H1 (cell line): ENCODE measurements around the gene TIAM2. TPM values are rescaled to one million over a fixed set of nuclear protein-coding genes. Genes with fewer than 3 reads are reported as not detected.

Experiments used
- CTCF ChIA-PET: fragments of 300-600 bp; sonication (Branson Sonifier 250); formaldehyde crosslinking; loops from one replicate; lab custom pipeline; 2021; ENCODE audit not compliant: partially characterized antibody; lab: Charles Lee
- POLR2A ChIA-PET: fragments of 300-600 bp; sonication (Branson Sonifier 250); formaldehyde crosslinking; loops from one replicate; lab custom pipeline; 2021; ENCODE audit warnings: inconsistent platforms; ENCODE audit not compliant: partially characterized antibody; lab: Charles Lee
- DNase-seq, 2 experiments: peaks; one replicate each; pipeline versions ENCODE4 v3.0.0 to v3.0.0-alpha.2; 2010 to 2022; ENCODE audit warnings: low spot score in 2 of 2, low read depth in 1 of 2, mixed read lengths in 1 of 2
- FAIRE-seq: peaks from 2 replicates; lab custom pipeline; 2011; peaks lifted over from hg19 to GRCh38; lab: Jason Lieb, UNC
- H2AFZ ChIP-seq: 2 replicates; pipeline ENCODE4 v1.8.1; 2012; ENCODE audit warnings: low read length, inconsistent platforms
- H2AK5ac ChIP-seq: 2 replicates; pipeline ENCODE4 v1.6.1; 2013; ENCODE audit warnings: low read depth, low read length
- H2BK120ac ChIP-seq: replicated peaks from 2 replicates; pipeline ENCODE3; 2013; ENCODE audit warnings: low read depth, low read length, inconsistent platforms
- H2BK12ac ChIP-seq: 2 replicates; pipeline ENCODE4 v1.6.1; 2013; ENCODE audit warnings: low read depth, low read length
- H2BK15ac ChIP-seq: 2 replicates; pipeline ENCODE4 v1.6.1; 2013; ENCODE audit warnings: low read length
- H2BK20ac ChIP-seq: 2 replicates; pipeline ENCODE4 v1.6.1; 2013; ENCODE audit warnings: low read length
- H2BK5ac ChIP-seq: 2 replicates; pipeline ENCODE4 v1.6.1; 2013; ENCODE audit warnings: low read depth, low read length
- H3K14ac ChIP-seq: 2 replicates; pipeline ENCODE4 v1.6.1; 2013; ENCODE audit warnings: inconsistent platforms; ENCODE audit not compliant: insufficient read length
- H3K18ac ChIP-seq: 2 replicates; pipeline ENCODE4 v1.6.1; 2013; ENCODE audit warnings: low read length; ENCODE audit errors: extremely low read depth
- H3K23ac ChIP-seq: 2 replicates; pipeline ENCODE4 v1.6.1; 2013; ENCODE audit warnings: inconsistent platforms; ENCODE audit not compliant: insufficient read length
- H3K23me2 ChIP-seq: 2 replicates; pipeline ENCODE4 v1.6.1; 2013; ENCODE audit warnings: low read depth, low read length
- H3K27ac ChIP-seq: 2 replicates; pipeline ENCODE4 v1.6.1; 2011; ENCODE audit warnings: low read depth, low read length, inconsistent platforms
- H3K27me3 ChIP-seq, 4 experiments: replicated peaks in 1 of 4; 1 replicate in 1 of 4; 2 replicates in 3 of 4; pipeline versions ENCODE4 v1.6.1 to v1.8.1; 2011 to 2013; ENCODE audit warnings: low read length in 3 of 4, mild to moderate bottlenecking in 3 of 4, inconsistent platforms in 2 of 4, mixed read lengths in 2 of 4, moderate library complexity in 1 of 4; ENCODE audit not compliant: control insufficient read depth in 3 of 4, insufficient read depth in 3 of 4; ENCODE audit errors: extremely low read depth in 1 of 4
- H3K36me3 ChIP-seq, 4 experiments: 2 replicates each; pipeline versions ENCODE4 v1.6.1 to v1.8.1; 2011 to 2013; ENCODE audit warnings: mild to moderate bottlenecking in 4 of 4, low read length in 3 of 4, moderate library complexity in 2 of 4, control low read depth in 1 of 4, inconsistent platforms in 1 of 4; ENCODE audit not compliant: insufficient read depth in 4 of 4, control insufficient read depth in 2 of 4
- H3K4ac ChIP-seq: replicated peaks from 2 replicates; pipeline ENCODE3; 2013; ENCODE audit warnings: low read length, low read depth, mixed read lengths, inconsistent platforms; ENCODE audit not compliant: insufficient read length
- H3K4me1 ChIP-seq, 4 experiments: replicated peaks in 1 of 4; 1 replicate in 1 of 4; 2 replicates in 3 of 4; pipeline versions ENCODE4 v1.6.1 to v1.8.1; 2011 to 2013; ENCODE audit warnings: low read length in 3 of 4, inconsistent platforms in 2 of 4, mixed read lengths in 1 of 4; ENCODE audit not compliant: insufficient read depth in 4 of 4, control insufficient read depth in 3 of 4
- H3K4me2 ChIP-seq, 2 experiments: 2 replicates each; pipeline versions ENCODE4 v1.6.1 to v1.8.1; 2011 to 2013; ENCODE audit warnings: low read depth in 2 of 2, low read length in 2 of 2, control low read depth in 1 of 2, inconsistent platforms in 1 of 2, mild to moderate bottlenecking in 1 of 2; ENCODE audit not compliant: insufficient read depth in 1 of 2
- H3K4me3 ChIP-seq, 4 experiments: fragments of 200-600, 300-600 bp in 1 of 4; sonication (generic), shearing (Covaris generic), sonication (Bioruptor Twin) in 1 of 4; 2 replicates each; pipeline versions ENCODE4 v1.5.1 to v1.8.1; 2011 to 2016; ENCODE audit warnings: low read length in 4 of 4, low read depth in 3 of 4, control low read depth in 2 of 4, inconsistent platforms in 2 of 4, mild to moderate bottlenecking in 2 of 4, mixed read lengths in 1 of 4, moderate library complexity in 1 of 4; ENCODE audit not compliant: insufficient read depth in 2 of 4; ENCODE audit errors: extremely low read depth in 1 of 4
- H3K56ac ChIP-seq: replicated peaks from 2 replicates; pipeline ENCODE3; 2013; ENCODE audit warnings: low read depth, mild to moderate bottlenecking, mixed read lengths, low read length, inconsistent platforms; ENCODE audit not compliant: insufficient read length
- H3K79me1 ChIP-seq: 2 replicates; pipeline ENCODE4 v1.6.1; 2013; ENCODE audit warnings: low read depth, low read length, control low read depth
- H3K79me2 ChIP-seq, 2 experiments: 2 replicates each; pipeline versions ENCODE4 v1.6.1 to v1.8.1; 2012 to 2013; ENCODE audit warnings: low read length in 2 of 2, mild to moderate bottlenecking in 2 of 2, inconsistent platforms in 1 of 2; ENCODE audit not compliant: insufficient read depth in 2 of 2, control insufficient read depth in 1 of 2
- H3K9ac ChIP-seq, 4 experiments: replicated peaks in 1 of 4; 1 replicate in 1 of 4; 2 replicates in 3 of 4; pipeline versions ENCODE4 v1.6.1 to v1.8.1; 2011 to 2013; ENCODE audit warnings: low read depth in 3 of 4, low read length in 3 of 4, control low read depth in 2 of 4, mild to moderate bottlenecking in 2 of 4, moderate library complexity in 2 of 4, inconsistent platforms in 1 of 4; ENCODE audit errors: extremely low read depth in 1 of 4
- H3K9me3 ChIP-seq, 2 experiments: 2 replicates each; pipeline versions ENCODE4 v1.6.1 to v1.8.1; 2012 to 2013; ENCODE audit warnings: mild to moderate bottlenecking in 2 of 2, moderate library complexity in 2 of 2, control low read depth in 1 of 2, inconsistent platforms in 1 of 2, low read depth in 1 of 2, low read length in 1 of 2, mixed read lengths in 1 of 2; ENCODE audit not compliant: insufficient read depth in 2 of 2
- H4K20me1 ChIP-seq, 2 experiments: replicated peaks in 1 of 2; 2 replicates each; pipeline versions ENCODE3 to v1.8.1; 2011 to 2013; ENCODE audit warnings: inconsistent platforms in 2 of 2, low read length in 2 of 2, mild to moderate bottlenecking in 1 of 2; ENCODE audit not compliant: insufficient read depth in 2 of 2, control insufficient read depth in 1 of 2
- H4K5ac ChIP-seq: 2 replicates; pipeline ENCODE4 v1.6.1; 2013; ENCODE audit warnings: low read length, low read depth, mixed read lengths, inconsistent platforms; ENCODE audit not compliant: insufficient read length
- H4K8ac ChIP-seq: 2 replicates; pipeline ENCODE4 v1.8.0; 2013; ENCODE audit warnings: mild to moderate bottlenecking, moderate library complexity, low read length, inconsistent platforms; ENCODE audit not compliant: insufficient read depth; ENCODE audit errors: extremely low read depth
- H4K91ac ChIP-seq: replicated peaks from 2 replicates; pipeline ENCODE3; 2013; ENCODE audit warnings: low read length, mixed read lengths, inconsistent platforms; ENCODE audit not compliant: insufficient read length
- EP300 ChIP-seq, 2 experiments: IDR thresholded peaks; 1 replicate in 1 of 2; 2 replicates in 1 of 2; pipeline ENCODE4 v1.6.1; 2011 to 2012; ENCODE audit warnings: low read depth in 2 of 2, low read length in 2 of 2, mild to moderate bottlenecking in 2 of 2, borderline replicate concordance in 1 of 2, inconsistent platforms in 1 of 2, moderate library complexity in 1 of 2
- MAFK ChIP-seq: IDR thresholded peaks from 2 replicates; pipeline ENCODE4 v1.6.1; 2012; ENCODE audit warnings: low read depth, mild to moderate bottlenecking, improper control_type of control experiment, low read length
- PHF8 ChIP-seq: fragments of 200-600 bp; sonication (generic); conservative IDR thresholded peaks from 2 replicates; pipeline ENCODE4 v1.7.1; 2012; ENCODE audit warnings: low read depth, mild to moderate bottlenecking, inconsistent platforms, low read length, moderate library complexity
- RAD21 ChIP-seq, 2 experiments: IDR thresholded peaks in 1 of 2; conservative IDR thresholded peaks in 1 of 2; 2 replicates each; pipeline ENCODE4 v1.6.1; 2011; ENCODE audit warnings: low read depth in 2 of 2, low read length in 2 of 2, improper control_type of control experiment in 1 of 2, inconsistent platforms in 1 of 2, mild to moderate bottlenecking in 1 of 2, moderate library complexity in 1 of 2
- TAF1 ChIP-seq: IDR thresholded peaks from 2 replicates; pipeline ENCODE4 v1.6.1; 2011; ENCODE audit warnings: mild to moderate bottlenecking, low read depth, low read length
- WGBS, 2 experiments: shearing (Covaris generic) in 1 of 2; methylation state at CpG; one replicate each; pipeline versions ENCODE4 v1.1.6 to v1.1.7; 2013 to 2015; ENCODE audit warnings: low lambda C conversion rate in 2 of 2, mixed read lengths in 2 of 2, inconsistent platforms in 1 of 2, low coverage in 1 of 2, missing lambda C conversion rate in 1 of 2; ENCODE audit not compliant: insufficient replicate concordance in 2 of 2, insufficient coverage in 1 of 2, insufficient read length in 1 of 2; ENCODE audit errors: extremely low coverage in 1 of 2, missing lambda C conversion rate in 1 of 2; 5-methylcytosine and 5-hydroxymethylcytosine counted together
- polyA plus RNA-seq, 7 experiments: library from polyadenylated mRNA; depleted of rRNA in 3 of 7; stranded (reverse) in 5 of 7; unstranded in 2 of 7; fragments of >200 nt in 5 of 7; fragments of 200-250 nt in 2 of 7; gene quantifications; 1 replicate in 5 of 7; 2 replicates in 1 of 7; 4 replicates in 1 of 7; pipeline versions ENCODE4 v1.2.1 to v1.2.3, GENCODE V29; 2011 to 2013; ENCODE audit warnings: missing spikeins in 2 of 7, mixed read lengths in 2 of 7
- total RNA-seq: library from RNA; stranded (reverse); fragmentation: NEBNext Ultra II Directional; extraction: Animal tissue kit (Norgen Biotek cat#: 25700); gene quantifications from 2 replicates; pipeline ENCODE4 v1.2.1, GENCODE V29; 2021

The TIAM2 gene
- total and polyA plus RNA-seq, 2 of the 8 experiments (the other 6 are each of a cell fraction or from before 2014, with no cell fraction given): 7.4 to 23.9 TPM

DNA sequence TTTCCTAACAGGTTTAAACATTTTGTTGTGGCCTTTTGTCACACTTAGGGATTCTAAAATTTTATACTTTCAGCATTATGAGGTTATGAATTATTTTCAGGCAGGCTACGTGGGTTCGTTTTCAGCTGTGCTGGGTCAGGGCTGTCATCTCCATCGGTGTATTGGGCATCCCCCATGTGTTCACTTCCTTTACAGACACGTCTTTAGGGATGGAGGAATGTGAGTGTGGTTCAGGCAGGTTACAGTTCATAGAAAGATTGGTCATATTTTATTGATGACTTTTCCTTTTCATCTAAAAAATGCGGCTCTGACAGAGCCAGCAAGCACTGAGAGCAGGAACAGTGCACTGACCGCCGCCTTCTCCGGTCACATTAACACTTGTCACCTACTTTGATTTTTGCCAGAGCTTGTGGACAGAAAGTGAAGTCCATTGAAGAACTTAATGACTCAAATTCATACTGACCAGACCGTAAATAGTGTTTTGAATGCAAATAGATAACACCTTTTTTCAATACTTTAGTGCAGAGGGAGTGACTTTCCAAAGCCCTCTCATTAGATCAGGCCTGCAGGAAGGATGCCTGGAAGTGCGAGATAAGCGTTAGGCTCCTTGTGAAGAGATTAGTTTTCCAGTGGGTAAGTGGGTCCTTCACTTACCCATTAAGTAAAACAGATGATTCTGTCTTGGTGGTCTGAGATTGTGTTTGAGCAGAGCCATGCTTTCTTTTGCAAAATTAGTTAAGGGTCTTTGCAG lies 113.1 kb downstream of the TIAM2 start:
- H3K4me3 ChIP-seq: no peak overlapping the region
- H2BK20ac ChIP-seq: no peak overlapping the region
- H3K4me1 ChIP-seq: peaks cover 3 to 17% (median 9%) of the 10 kb centered on the region in 4 experiments; a peak in 4 of 7 replicates
- ChIA-PET POLR2A (interaction anchor here (1.0 to 1.5 kb wide), 3 partner anchors 9 to 12 kb away, joined by 3 to 4 read pairs (median 4); no protein-coding TSS in a partner anchor), CTCF (interaction anchor here (0.7 to 0.8 kb wide), 2 partner anchors 19 to 67 kb away, joined by 3 read pairs; no protein-coding TSS in a partner anchor)
- H3K79me1 ChIP-seq: no peaks in the 10 kb centered on the region
- H2BK120ac ChIP-seq: no peak overlapping the region
- FAIRE-seq (no peak), DNase-seq (no peak)
- H4K91ac ChIP-seq: no peak overlapping the region
- H3K23ac ChIP-seq: no peak overlapping the region
- H3K4ac ChIP-seq: no peak overlapping the region
- no peak overlapping the region for H3K27ac ChIP-seq
- H3K9me3 ChIP-seq: no peaks in the 10 kb centered on the region
- 0 out of 2 replicates have a peak overlapping the region, but pooled peaks have one; percentile 65 for H2AK5ac ChIP-seq
- WGBS, 2 experiments: 91% methylated on average over 11 of the region's 11 CpGs; no CpG with 5 or more reads in 1 of the 2 experiments
- no peak overlapping the region for H3K18ac ChIP-seq
- no peak overlapping the region for H4K5ac ChIP-seq
- H3K56ac ChIP-seq: no peak overlapping the region
- no peak overlapping the region for H3K4me2 ChIP-seq
- H2BK5ac ChIP-seq: no peak overlapping the region
- H4K8ac ChIP-seq: no peak overlapping the region
- H3K14ac ChIP-seq: no peak overlapping the region
- H3K9ac ChIP-seq: no peak overlapping the region
- H4K20me1 ChIP-seq: no peaks in the 10 kb centered on the region
- no peak overlapping the region for H2BK15ac ChIP-seq
- no peaks in the 10 kb centered on the region for H3K23me2 ChIP-seq
- no peaks in the 10 kb centered on the region for H3K27me3 ChIP-seq
- TF ChIP-seq PHF8 (no peak), MAFK (no peak), TAF1 (no peak), RAD21 (IDR thresholded peaks at IDR 0.05 in 1 of 2, conservative IDR thresholded peaks at IDR 0.05 in 1 of 2; ENCODE audit: low read depth in 2 of 2, low read length in 2 of 2) (no peak), EP300 (IDR thresholded peaks at IDR 0.05; ENCODE audit: borderline replicate concordance in 1 of 2, low read depth in 2 of 2, low read length in 2 of 2) (no peak)
- no peaks in the 10 kb centered on the region for H3K79me2 ChIP-seq
- H3K36me3 ChIP-seq: no peaks in the 10 kb centered on the region
- H2BK12ac ChIP-seq: no peak overlapping the region
- no peak overlapping the region for H2AFZ ChIP-seq
